ENCODE data around the gene WNT5A. TPM values are rescaled to one million over a fixed set of nuclear protein-coding genes. Genes with fewer than 3 reads are reported as not detected.

The WNT5A gene
- total and polyA plus RNA-seq, 2 donors (not counting 3 experiments of a cell fraction or from before 2014, with no cell fraction given): 0.08 to 0.33 TPM

- Histone ChIP-seq H3K4me3 (replicated peaks in 1 of 3; ENCODE audit: insufficient read depth in 1 of 3, low read depth in 1 of 3, low read length in 3 of 3) (no peak overlapping the region), H3K9ac (replicated peaks; ENCODE audit: extremely low read depth, insufficient read depth, low read length) (no peak overlapping the region), H3K4me1 (ENCODE audit: control insufficient read depth, extremely low read depth, insufficient read depth, low read length) (no peaks in the 10 kb centered on the region), H3K27ac (ENCODE audit: insufficient read depth, low read depth, low read length) (no peak overlapping the region), H3K9me3 (replicated peaks; ENCODE audit: control insufficient read depth, insufficient read depth, low read length) (no peaks in the 10 kb centered on the region), H3K9me1 (replicated peaks; ENCODE audit: control insufficient read depth, extremely low read depth, insufficient read depth, low read length) (no peaks in the 10 kb centered on the region), H4K20me1 (replicated peaks; ENCODE audit: control insufficient read depth, extremely low read depth, insufficient read depth, low read length) (no peaks in the 10 kb centered on the region), H3K79me2 (ENCODE audit: control insufficient read depth, insufficient read depth, low read length) (no peaks in the 10 kb centered on the region), H3K36me3 (ENCODE audit: control insufficient read depth in 2 of 2, extremely low read depth in 1 of 2, insufficient read depth in 2 of 2, low read length in 2 of 2) (no peaks in the 10 kb centered on the region), H3K4me2 (ENCODE audit: insufficient read depth, low read length) (no peak overlapping the region), H2AFZ (ENCODE audit: low read depth, low read length) (no peak overlapping the region), H3K27me3 (ENCODE audit: control insufficient read depth in 2 of 2, insufficient read depth in 2 of 2, low read length in 2 of 2) (no peaks in the 10 kb centered on the region)
- ChIA-PET CTCF (no interaction called here), POLR2A (no interaction called here)
- no peak for FAIRE-seq
- intact Hi-C loops (cut with micrococcal nuclease) (no loop called here), dilution Hi-C loops (cut with MboI; ENCODE audit: extremely low pct_ligation_motif_present, low sequenced_read_pairs) (no loop called here)
- no TSS peak for BruUV-seq (replicated peaks)
- TF ChIP-seq CTCF (IDR thresholded peaks at IDR 0.05; ENCODE audit: extremely low read depth in 1 of 2, insufficient read depth in 1 of 2, low read depth in 1 of 2, low read length in 2 of 2): no peak
- no peak for TF ChIP-seq GATA2 (IDR thresholded peaks at IDR 0.05; ENCODE audit: insufficient read depth, insufficient read length, low read depth, low read length)
- DNase-seq (ENCODE audit: low read depth, low spot score): no peak
These were observed 63.3 kb downstream of the WNT5A start for GRCh38 chr3:55423782-55424181.

GRCh38 chr3:55417211-55417610 lies 69.9 kb downstream of the WNT5A start:
- no peaks in the 10 kb centered on the region for H3K9me3 ChIP-seq (replicated peaks; ENCODE audit: control insufficient read depth, insufficient read depth, low read length)
- no peak overlapping the region for H3K27ac ChIP-seq (ENCODE audit: insufficient read depth, low read depth, low read length)
- BruUV-seq (replicated peaks): no TSS peak
- no peaks in the 10 kb centered on the region for H4K20me1 ChIP-seq (replicated peaks; ENCODE audit: control insufficient read depth, extremely low read depth, insufficient read depth, low read length)
- H3K9ac ChIP-seq (replicated peaks; ENCODE audit: extremely low read depth, insufficient read depth, low read length): no peak overlapping the region
- dilution Hi-C loops (cut with MboI; ENCODE audit: extremely low pct_ligation_motif_present, low sequenced_read_pairs) (no loop called here), intact Hi-C loops (cut with micrococcal nuclease) (no loop called here)
- H3K79me2 ChIP-seq (ENCODE audit: control insufficient read depth, insufficient read depth, low read length): no peaks in the 10 kb centered on the region
- POLR2A ChIA-PET: no interaction called here
- no peak overlapping the region for H3K4me3 ChIP-seq (replicated peaks in 1 of 3; ENCODE audit: insufficient read depth in 1 of 3, low read depth in 1 of 3, low read length in 3 of 3)
- FAIRE-seq (no peak), DNase-seq (ENCODE audit: low read depth, low spot score) (no peak)
- TF ChIP-seq POLR2AphosphoS5 (IDR thresholded peaks at IDR 0.05; ENCODE audit: insufficient read depth, low read depth, low read length): no peak
- no peak for TF ChIP-seq CTCF (IDR thresholded peaks at IDR 0.05; ENCODE audit: extremely low read depth in 1 of 2, insufficient read depth in 1 of 2, low read depth in 1 of 2, low read length in 2 of 2)
- TF ChIP-seq JUN (IDR thresholded peaks at IDR 0.05; ENCODE audit: borderline replicate concordance, insufficient read depth, insufficient read length, low read depth): no peak
- no peak for TF ChIP-seq MAX (IDR thresholded peaks at IDR 0.05; ENCODE audit: insufficient read depth, insufficient read length)
- no peak for TF ChIP-seq FOS (IDR thresholded peaks at IDR 0.05; ENCODE audit: borderline replicate concordance, insufficient read depth, low read length)
- no peak for TF ChIP-seq POLR2A (IDR thresholded peaks at IDR 0.05; ENCODE audit: low read depth, low read length)
- TF ChIP-seq MYC (IDR thresholded peaks at IDR 0.05; ENCODE audit: low read depth, low read length): no peak
- TF ChIP-seq EZH2 (IDR thresholded peaks at IDR 0.05; ENCODE audit: borderline replicate concordance, low read depth, low read length, severe bottlenecking): no peak
- TF ChIP-seq GATA2 (IDR thresholded peaks at IDR 0.05; ENCODE audit: insufficient read depth, insufficient read length, low read depth, low read length): no peak
- no peaks in the 10 kb centered on the region for H3K36me3 ChIP-seq (ENCODE audit: control insufficient read depth in 2 of 2, extremely low read depth in 1 of 2, insufficient read depth in 2 of 2, low read length in 2 of 2)
- no peaks in the 10 kb centered on the region for H3K4me1 ChIP-seq (ENCODE audit: control insufficient read depth, extremely low read depth, insufficient read depth, low read length)
- H3K27me3 ChIP-seq (ENCODE audit: control insufficient read depth in 2 of 2, insufficient read depth in 2 of 2, low read length in 2 of 2): no peaks in the 10 kb centered on the region
- no peak overlapping the region for H3K4me2 ChIP-seq (ENCODE audit: insufficient read depth, low read length)
- no peaks in the 10 kb centered on the region for H3K9me1 ChIP-seq (replicated peaks; ENCODE audit: control insufficient read depth, extremely low read depth, insufficient read depth, low read length)
- H2AFZ ChIP-seq (ENCODE audit: low read depth, low read length): no peak overlapping the region
- CTCF ChIA-PET: no interaction called here

All from endothelial cell of umbilical vein (primary cell).